HAP-1 (cell line): Measurements from ENCODE around the gene ATP5F1E.

ENCODE experiments used
- DNase-seq, 2 experiments: peaks; one replicate each; pipeline ENCODE4 v3.0.0-alpha.2; 2016 to 2020; ENCODE audit warnings: low spot score in 2 of 2
- H3K27me3 ChIP-seq: fragments of 250-450 bp; sonication (Bioruptor Pico); 2 replicates; pipeline ENCODE4 v1.5.1; 2020; ENCODE audit warnings: low read depth, mild to moderate bottlenecking, moderate library complexity
- H3K36me3 ChIP-seq: fragments of 250-450 bp; sonication (Bioruptor Pico); replicated peaks from 2 replicates; pipeline ENCODE4 v1.5.1; 2020; ENCODE audit warnings: mild to moderate bottlenecking
- H3K4me1 ChIP-seq: fragments of 250-450 bp; sonication (Bioruptor Pico); 2 replicates; pipeline ENCODE4 v1.5.1; 2020; ENCODE audit warnings: mild to moderate bottlenecking
- H3K4me3 ChIP-seq: fragments of 250-450 bp; sonication (Bioruptor Pico); 2 replicates; pipeline ENCODE4 v1.5.1; 2020; ENCODE audit warnings: mild to moderate bottlenecking, moderate library complexity
- H3K9me3 ChIP-seq: fragments of 250-450 bp; sonication (Bioruptor Pico); 2 replicates; pipeline ENCODE4 v1.5.1; 2020; ENCODE audit warnings: mild to moderate bottlenecking, moderate library complexity
- in situ Hi-C: fragments of 300-500 bp; cut with MboI; formaldehyde crosslinking; loops from 3 replicates; pipeline ENCODE4 v1.14.3; 2020; ENCODE audit warnings: low sequenced_read_pairs, inconsistent platforms, mixed read lengths

The ATP5F1E gene

DNA sequence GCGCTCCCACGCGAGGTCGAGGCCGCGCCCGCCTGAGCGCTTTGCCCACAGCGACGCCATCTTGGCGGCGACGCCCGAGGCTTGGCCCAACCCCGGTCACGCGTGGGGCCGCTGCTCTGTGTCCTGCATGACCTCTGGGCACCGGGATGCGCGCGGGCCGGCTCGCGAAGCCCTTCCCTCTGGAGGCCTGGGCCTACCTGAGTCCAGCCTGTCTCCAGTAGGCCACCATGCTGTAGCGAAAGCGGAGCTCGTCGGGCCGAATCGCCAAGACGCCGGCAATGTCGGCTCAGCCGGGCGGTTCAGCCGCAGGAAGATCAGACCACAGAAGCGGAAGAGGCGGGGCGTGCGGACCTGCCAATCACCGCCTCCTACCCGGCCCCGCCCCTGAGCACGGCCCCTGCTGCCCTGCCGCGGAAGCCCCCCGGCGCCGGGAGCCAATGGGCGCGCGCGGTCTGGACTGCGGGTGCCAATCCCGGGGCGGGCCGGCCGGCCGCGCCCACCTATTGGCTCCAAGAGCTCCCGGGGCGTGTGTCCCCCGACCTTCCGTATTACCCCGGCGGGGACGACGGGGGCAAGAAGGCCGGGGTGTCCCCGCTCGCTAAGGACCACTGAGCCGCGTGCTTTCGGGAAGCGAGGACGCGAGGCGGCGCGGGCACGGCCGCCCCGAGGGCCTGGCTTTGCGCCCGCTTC lies at the start of gene ATP5F1E:
TSS of gene ATP5F1E (minus strand) at position 313 of the 690 bp plus-strand sequence. CDS start at position 229, 84 bp downstream.
- no peaks in the 10 kb centered on the region for H3K9me3 ChIP-seq
- H3K4me1 ChIP-seq: peaks cover 40% of the 10 kb centered on the region
- no peaks in the 10 kb centered on the region for H3K27me3 ChIP-seq
- peak; percentile 92 to 96 for DNase-seq
- peak within 1 kb of the TSS; percentile 85 for H3K4me3 ChIP-seq
- in situ Hi-C loops: loop anchor here (25.0 kb wide), 1 partner anchor 905 kb away; the partner anchor contains the start of genes FAM217B, PPP1R3D and SYCP2
- H3K36me3 ChIP-seq: peaks cover 63% of the 10 kb centered on the region

DNA sequence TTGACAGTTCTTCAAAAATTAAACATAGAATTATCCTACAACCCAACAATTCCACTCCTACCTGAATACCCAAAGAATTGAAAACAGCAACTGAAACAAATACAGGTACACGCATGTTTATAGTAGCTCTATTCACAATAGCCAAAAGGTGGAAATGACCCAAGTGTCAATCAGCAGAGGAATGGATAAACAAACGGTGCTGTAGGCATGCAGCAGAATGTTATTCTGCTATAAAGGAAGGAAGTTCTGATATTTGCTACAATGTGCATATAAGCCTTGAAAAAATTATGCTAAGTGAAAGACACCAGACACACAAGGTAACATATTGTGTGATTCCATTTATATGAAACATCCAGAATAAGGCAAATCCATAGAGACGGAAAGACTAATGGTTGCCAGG lies 48.9 kb upstream of the ATP5F1E start:
- Histone ChIP-seq H3K4me3 (no peak overlapping the region), H3K36me3 (no peaks in the 10 kb centered on the region), H3K4me1 (no peaks in the 10 kb centered on the region), H3K9me3 (no peaks in the 10 kb centered on the region), H3K27me3 (peaks cover 10% of the 10 kb centered on the region)
- in situ Hi-C loops: loop anchor here (25.0 kb wide), 1 partner anchor 331 kb away; no protein-coding TSS in a partner anchor
- no peak for DNase-seq

DNA sequence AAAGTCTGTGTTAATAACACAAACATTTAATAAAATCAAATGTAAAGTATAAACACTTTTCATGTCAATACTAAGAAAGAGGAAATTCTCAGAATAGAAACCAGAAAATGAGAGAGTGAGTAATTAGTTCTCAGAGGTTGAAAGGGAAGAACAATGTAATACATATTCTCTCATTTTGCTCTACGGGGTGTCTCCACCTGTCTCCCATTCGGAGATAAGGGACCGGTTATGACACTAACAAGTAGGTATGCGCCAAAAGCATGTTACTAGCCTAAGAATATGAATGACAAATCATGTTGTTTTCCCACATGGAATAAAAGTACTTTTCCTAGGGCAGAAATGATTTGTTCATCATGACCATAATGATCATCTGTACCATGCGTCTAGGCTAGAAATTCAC lies 46.1 kb upstream of the ATP5F1E start:
- peaks cover 19% of the 10 kb centered on the region for H3K27me3 ChIP-seq
- H3K4me3 ChIP-seq: no peak overlapping the region
- in situ Hi-C loops: loop anchor here (25.0 kb wide), 1 partner anchor 334 kb away; no protein-coding TSS in a partner anchor
- H3K36me3 ChIP-seq: no peaks in the 10 kb centered on the region
- no peak for DNase-seq
- H3K9me3 ChIP-seq: no peaks in the 10 kb centered on the region
- H3K4me1 ChIP-seq: peaks cover 6% of the 10 kb centered on the region

DNA sequence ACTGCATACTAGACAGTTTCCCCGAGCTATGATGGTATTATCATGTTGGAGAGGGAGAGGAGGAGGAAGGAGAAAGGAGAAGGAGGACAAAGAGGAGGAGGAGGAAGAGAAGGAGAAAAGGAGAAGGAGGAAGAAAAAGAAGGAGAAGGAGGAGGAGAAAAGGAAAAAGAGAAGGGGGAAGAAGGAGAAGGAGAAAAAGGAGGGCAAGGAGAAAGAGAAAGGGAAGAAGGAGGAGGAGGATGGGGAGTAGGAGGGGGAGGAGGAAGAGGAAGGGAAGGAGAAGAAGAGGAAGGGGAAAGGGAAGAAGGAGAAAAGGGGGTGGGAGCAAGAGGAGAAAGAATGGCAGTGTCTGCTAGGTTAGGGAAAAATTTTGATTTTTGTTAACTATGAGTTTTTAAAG lies 45.6 kb upstream of the ATP5F1E start:
- in situ Hi-C loops: loop anchor here (25.0 kb wide), 1 partner anchor 335 kb away; no protein-coding TSS in a partner anchor
- peaks cover 6% of the 10 kb centered on the region for H3K4me1 ChIP-seq
- H3K9me3 ChIP-seq: no peaks in the 10 kb centered on the region
- no peak overlapping the region for H3K4me3 ChIP-seq
- DNase-seq: no peak
- H3K36me3 ChIP-seq: no peaks in the 10 kb centered on the region
- H3K27me3 ChIP-seq: peaks cover 20% of the 10 kb centered on the region

DNA sequence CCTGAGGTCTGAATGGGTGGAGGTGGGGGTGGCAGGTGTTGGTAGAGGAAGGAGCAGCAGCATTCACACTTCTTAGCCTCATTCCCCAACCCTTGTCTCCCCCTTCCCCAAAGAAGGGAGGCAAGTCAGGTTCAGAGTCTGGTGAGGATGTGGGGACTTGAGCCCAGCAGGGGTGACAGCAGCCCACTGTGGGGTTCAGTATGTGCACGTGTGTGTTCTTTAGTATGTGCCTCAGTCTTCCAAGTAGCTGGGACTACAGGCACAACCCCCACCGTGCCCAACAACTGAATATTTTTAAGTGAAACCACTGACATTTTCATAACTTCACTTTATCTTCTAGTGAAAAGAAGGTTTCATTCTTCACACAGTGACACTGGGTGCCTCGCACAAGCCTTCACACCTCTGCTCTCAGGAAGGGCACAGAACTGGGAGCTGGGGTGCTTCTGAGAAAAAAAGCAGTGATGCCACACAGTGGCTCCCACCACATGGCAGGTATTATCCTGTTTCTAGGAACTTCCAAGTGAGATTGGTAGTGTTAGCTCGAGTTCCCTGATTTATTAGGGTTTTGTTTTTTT lies 43.9 kb upstream of the ATP5F1E start:
- H3K9me3 ChIP-seq: no peaks in the 10 kb centered on the region
- H3K4me1 ChIP-seq: peaks cover 6% of the 10 kb centered on the region
- no peak overlapping the region for H3K4me3 ChIP-seq
- no peaks in the 10 kb centered on the region for H3K36me3 ChIP-seq
- peaks cover 18% of the 10 kb centered on the region for H3K27me3 ChIP-seq
- DNase-seq: no peak
- in situ Hi-C loops: loop anchor here (25.0 kb wide), 1 partner anchor 336 kb away; no protein-coding TSS in a partner anchor

DNA sequence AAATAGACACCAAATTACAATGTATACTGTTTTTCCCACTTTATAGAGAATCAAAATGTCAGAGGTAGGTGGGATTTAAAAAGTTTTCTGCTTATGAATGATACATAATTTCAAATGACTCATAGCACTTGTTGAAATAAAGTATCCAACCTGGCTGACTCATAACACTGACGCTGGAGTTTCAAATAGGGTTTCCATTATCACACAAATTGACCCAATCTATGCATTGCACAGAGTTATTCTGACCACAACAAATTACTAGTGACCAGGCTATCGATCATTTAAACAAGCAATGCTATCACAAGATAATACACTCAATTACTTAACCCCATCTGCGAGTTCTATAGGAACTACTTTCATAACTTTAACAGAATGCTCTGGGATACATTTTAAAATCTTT lies 42.3 kb upstream of the ATP5F1E start:
- Histone ChIP-seq H3K4me1 (peaks cover 6% of the 10 kb centered on the region), H3K9me3 (no peaks in the 10 kb centered on the region), H3K36me3 (no peaks in the 10 kb centered on the region), H3K4me3 (no peak overlapping the region), H3K27me3 (peaks cover 18% of the 10 kb centered on the region)
- in situ Hi-C loops: no loop called here
- peak in 1 of 2 experiments; percentile 13 for DNase-seq

DNA sequence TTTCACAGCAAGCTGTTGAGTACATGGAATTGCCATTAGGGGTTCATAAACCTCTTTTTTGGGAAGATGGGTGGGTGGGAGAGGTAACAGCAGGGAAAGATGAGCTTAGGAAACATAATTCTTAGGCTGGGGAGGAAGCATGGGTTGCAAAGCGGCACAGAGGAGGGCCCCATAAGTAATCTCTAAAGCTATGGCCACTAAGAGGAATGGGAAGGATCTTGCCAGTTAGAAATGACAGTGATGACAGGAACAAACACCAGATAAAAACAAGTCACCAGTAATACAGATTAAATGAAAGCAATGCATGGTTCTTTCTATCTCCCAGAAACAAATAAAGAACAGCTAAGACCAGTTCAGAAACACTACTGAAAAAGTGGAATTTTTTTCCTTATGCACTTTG lies 41.4 kb upstream of the ATP5F1E start:
- in situ Hi-C loops: no loop called here

DNA sequence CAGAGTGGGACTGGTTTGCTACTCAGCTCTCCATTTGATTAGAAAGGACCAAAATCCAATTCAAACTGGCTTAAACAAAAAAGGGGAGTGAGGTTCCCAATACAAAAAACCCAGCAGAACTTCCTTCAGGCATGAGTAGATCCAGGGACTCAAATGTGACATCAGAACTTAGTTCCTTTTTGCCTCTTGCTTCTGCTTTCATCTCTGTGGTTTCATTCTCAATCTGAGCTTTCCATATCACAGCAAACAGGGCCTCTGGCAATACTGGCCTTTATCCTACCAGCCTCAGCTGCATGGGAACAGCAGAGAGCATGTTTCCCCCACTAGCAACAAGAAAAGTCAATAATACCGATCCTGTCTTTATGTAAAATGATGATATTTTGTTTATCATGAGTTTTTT lies 39.1 kb upstream of the ATP5F1E start:
- in situ Hi-C loops: no loop called here
- no peak for DNase-seq
- Histone ChIP-seq H3K4me3 (no peak overlapping the region), H3K4me1 (peaks cover 6% of the 10 kb centered on the region), H3K27me3 (0 out of 2 replicates have a peak, but pooled peaks cover 11% of the 10 kb centered on the region), H3K36me3 (no peaks in the 10 kb centered on the region), H3K9me3 (no peaks in the 10 kb centered on the region)

More for the DNA sequence above, 41.4 kb upstream of the ATP5F1E start:
- peaks cover 18% of the 10 kb centered on the region for H3K27me3 ChIP-seq
- no peaks in the 10 kb centered on the region for H3K36me3 ChIP-seq
- no peak for DNase-seq
- peaks cover 6% of the 10 kb centered on the region for H3K4me1 ChIP-seq
- no peaks in the 10 kb centered on the region for H3K9me3 ChIP-seq
- no peak overlapping the region for H3K4me3 ChIP-seq

DNA sequence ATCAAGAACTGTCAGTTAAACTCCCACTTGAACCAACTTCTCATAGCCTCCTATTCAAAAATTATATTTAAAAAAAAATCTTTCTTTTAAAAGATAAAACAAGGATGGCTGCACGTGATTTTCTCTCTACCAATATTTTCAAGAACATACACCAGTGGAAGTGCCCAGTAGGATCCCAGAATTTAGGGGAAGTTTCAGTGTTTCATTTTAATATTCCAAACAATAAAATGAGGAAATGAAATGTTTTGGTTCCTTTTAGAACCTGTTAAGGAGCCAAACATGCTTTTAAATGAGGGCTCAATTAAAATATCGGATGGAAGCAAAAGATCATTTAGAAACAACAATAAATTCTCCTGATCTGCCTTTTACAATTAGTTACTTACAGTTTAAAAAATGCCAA lies 36.9 kb upstream of the ATP5F1E start:
- Histone ChIP-seq H3K27me3 (0 out of 2 replicates have a peak, but pooled peaks cover 2% of the 10 kb centered on the region), H3K4me3 (no peak overlapping the region), H3K4me1 (peaks cover 3% of the 10 kb centered on the region; the same call in 1 of the 2 replicates), H3K9me3 (no peaks in the 10 kb centered on the region), H3K36me3 (no peaks in the 10 kb centered on the region)
- DNase-seq: no peak
- in situ Hi-C loops: no loop called here

DNA sequence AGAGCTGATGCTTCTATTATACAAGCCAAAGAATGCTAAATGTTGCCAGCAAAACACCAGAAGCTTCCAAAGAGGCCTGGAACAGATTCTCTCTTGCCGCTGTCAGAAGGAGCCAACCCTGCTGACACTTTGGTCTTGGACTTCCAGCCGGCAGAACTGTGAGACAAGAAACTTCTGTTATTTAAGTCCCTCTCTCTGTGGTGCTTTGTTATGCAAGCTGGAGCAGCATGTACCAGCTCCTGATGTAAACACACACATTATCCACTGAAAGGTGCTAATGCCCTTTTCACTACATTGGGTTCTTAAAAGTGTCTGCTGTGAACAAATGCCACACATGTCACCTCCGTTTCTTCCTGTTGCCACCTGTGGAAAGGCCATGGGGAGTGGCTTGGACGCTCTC lies 36.4 kb upstream of the ATP5F1E start:
- H3K27me3 ChIP-seq: 0 out of 2 replicates have a peak, but pooled peaks cover 2% of the 10 kb centered on the region

DNA sequence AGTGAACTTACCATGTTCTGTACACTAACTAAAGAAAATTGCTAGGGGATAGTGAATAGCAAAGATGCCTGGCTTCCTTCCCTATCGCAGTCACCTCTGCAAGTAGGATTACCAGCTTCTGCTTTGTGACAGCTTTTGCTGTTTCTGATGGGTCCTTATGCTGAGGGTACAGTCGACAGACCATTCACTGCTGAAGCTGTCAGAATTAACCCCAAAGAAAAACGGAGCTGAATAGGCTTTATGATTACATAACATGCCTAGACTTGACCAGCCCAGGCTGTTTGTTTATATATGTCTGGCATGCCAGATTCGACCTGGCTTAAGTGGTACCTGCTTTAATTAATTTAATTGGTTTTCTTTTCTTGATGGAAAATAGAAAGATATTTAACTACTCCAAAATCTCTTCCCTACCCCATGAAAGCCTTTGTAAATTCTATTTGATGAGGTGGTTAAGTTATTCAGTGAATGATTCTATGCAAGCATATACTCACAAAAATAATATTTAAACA lies 32.1 kb upstream of the ATP5F1E start:
- no peaks in the 10 kb centered on the region for H3K9me3 ChIP-seq
- DNase-seq: peak; percentile 26 to 58
- peaks cover 11% of the 10 kb centered on the region for H3K4me1 ChIP-seq
- no peaks in the 10 kb centered on the region for H3K27me3 ChIP-seq
- in situ Hi-C loops: no loop called here
- no peak overlapping the region for H3K4me3 ChIP-seq
- no peaks in the 10 kb centered on the region for H3K36me3 ChIP-seq

More for the DNA sequence above, 36.4 kb upstream of the ATP5F1E start:
- DNase-seq: no peak
- in situ Hi-C loops: no loop called here
- peaks cover 8% of the 10 kb centered on the region for H3K4me1 ChIP-seq
- no peaks in the 10 kb centered on the region for H3K36me3 ChIP-seq
- H3K9me3 ChIP-seq: no peaks in the 10 kb centered on the region
- H3K4me3 ChIP-seq: no peak overlapping the region

DNA sequence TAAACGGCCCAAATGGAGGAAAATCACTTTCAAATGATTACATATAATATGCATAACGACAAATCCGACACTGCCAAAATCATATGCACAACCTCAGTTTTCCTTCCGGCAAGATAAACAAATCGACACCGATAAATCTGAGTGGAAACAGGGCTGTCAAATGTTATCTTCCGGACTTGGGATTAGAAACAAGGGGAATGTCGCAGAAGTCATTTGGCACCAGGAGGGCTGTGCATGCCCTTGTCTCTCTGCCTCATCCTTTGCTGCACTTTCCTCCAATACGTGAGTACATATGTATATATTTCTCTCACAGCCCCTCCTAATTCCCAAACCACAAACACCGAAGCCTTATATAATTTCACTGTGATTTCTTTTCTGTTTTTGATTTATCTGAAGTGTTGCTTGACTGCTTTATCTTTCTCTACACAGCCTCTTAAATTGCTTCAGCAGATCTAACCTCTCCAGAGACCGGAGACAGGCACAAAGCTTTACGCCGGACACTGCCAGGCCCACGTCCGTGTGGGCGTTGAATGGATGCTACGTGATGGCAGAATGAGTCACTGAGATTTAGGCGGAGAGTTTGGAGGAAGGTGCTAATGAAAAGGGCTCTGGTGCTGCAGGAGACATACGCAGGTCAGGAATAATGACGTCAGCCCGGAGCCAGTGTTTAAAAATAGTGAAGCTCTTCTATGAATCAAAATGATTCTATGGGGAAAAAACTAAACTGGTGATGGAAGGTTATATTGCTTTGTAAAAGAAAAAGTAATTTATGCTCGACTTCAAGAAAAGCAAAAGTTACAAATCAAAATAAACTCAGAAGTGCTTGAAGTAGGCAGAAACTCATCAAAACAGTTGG lies 31.5 kb upstream of the ATP5F1E start:
- Histone ChIP-seq H3K9me3 (no peaks in the 10 kb centered on the region), H3K4me3 (no peak overlapping the region), H3K4me1 (peaks cover 11% of the 10 kb centered on the region), H3K27me3 (no peaks in the 10 kb centered on the region), H3K36me3 (no peaks in the 10 kb centered on the region)
- in situ Hi-C loops: no loop called here
- DNase-seq: peak; percentile 16 to 20

DNA sequence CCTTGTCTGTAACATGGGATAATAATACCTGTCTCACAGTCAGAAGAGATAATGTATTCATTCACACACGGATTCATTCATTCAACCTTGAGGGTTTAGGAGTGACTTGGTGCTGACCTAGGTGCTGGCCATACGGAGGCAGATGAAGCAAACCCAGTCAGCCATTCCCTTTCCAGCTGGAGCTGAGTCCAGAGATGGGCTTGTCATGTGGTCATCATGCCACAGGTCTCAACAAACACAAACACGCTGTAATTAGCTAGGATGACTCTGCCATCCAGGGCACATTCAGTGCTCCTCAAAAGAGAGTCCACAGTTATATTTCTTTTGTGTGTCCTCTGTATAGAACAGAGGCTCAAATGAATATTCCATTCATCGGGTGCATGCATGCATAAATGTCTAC lies 29.9 kb upstream of the ATP5F1E start:
- in situ Hi-C loops: no loop called here
- DNase-seq: no peak
- Histone ChIP-seq H3K36me3 (no peaks in the 10 kb centered on the region), H3K9me3 (no peaks in the 10 kb centered on the region), H3K4me1 (peaks cover 11% of the 10 kb centered on the region), H3K27me3 (no peaks in the 10 kb centered on the region), H3K4me3 (no peak overlapping the region)
